HG03439 (cell line): ENCODE data around the gene NPHP4.

Source experiments
- ATAC-seq: cut with Tn5 transposase; IDR thresholded peaks from one replicate; pipeline ENCODE4 v1.9.1; 2021; ENCODE audit warnings: mild to moderate bottlenecking, moderate library complexity; ENCODE audit not compliant: unreplicated experiment

NPHP4 gene

DNA sequence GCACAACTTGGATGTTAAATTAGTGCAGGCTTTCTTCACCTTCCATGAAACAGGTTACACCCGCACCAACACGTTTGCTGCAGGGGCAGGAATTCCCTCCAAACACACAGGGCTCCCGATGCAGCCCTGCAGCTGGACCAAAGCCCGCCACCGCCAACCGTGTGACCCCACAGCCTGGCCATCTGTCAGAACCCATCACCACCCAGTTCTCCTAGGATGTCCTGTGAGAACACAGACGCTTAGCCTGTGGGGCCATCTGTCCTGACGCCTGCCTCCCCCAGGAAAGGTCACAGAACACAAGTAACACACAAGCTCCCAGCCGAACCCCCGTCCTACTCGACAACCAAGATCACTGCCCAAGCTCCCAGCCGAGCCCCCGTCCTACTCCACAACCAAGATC lies 108.1 kb downstream of the NPHP4 start:
- ATAC-seq: no peak

DNA sequence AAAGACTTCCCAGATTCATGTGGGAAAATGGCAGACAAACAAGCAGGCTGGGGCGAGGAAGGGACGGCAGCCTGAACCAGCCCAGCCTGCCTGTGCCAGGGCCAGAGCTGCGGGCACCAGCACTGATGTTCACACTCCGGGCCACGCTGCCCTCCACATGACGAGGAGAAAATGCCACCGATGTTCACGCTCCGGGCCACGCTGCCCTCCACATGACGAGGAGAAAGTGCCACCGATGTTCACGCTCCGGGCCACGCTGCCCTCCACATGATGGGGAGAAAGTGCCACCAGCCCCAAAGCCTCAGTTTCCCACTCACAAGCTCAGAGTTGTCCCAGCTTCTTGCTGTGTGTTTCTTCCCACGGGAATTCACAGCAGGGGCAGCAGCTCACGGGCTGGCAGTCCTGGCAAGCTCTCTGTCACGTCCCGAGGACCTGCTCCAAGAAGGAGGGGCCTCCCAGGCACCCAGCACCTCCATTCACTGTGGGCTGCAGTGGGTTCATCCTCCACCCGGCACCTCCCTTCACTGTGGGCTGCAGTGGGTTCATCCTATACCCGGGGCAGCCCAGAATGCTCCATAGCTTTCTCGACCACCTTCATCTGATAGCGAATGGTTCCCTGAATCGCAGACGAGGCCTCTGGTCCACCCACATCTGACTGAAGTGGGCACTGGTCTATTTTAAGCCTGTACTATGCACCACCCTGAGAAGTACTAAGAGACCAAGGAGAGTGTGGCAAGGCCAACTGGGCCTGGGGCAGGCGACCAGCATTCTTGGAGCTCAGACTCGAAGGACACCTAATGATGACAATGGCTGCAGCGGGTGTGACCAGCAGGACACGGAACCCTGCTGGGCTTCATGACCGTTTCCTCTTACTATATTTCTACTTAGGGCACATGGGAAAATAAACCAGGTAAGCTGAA lies 108.8 kb downstream of the NPHP4 start:
- ATAC-seq: no peak

GRCh38 chr1:5882367-5883128 lies 109.7 kb downstream of the NPHP4 start:
- ATAC-seq: no peak

DNA sequence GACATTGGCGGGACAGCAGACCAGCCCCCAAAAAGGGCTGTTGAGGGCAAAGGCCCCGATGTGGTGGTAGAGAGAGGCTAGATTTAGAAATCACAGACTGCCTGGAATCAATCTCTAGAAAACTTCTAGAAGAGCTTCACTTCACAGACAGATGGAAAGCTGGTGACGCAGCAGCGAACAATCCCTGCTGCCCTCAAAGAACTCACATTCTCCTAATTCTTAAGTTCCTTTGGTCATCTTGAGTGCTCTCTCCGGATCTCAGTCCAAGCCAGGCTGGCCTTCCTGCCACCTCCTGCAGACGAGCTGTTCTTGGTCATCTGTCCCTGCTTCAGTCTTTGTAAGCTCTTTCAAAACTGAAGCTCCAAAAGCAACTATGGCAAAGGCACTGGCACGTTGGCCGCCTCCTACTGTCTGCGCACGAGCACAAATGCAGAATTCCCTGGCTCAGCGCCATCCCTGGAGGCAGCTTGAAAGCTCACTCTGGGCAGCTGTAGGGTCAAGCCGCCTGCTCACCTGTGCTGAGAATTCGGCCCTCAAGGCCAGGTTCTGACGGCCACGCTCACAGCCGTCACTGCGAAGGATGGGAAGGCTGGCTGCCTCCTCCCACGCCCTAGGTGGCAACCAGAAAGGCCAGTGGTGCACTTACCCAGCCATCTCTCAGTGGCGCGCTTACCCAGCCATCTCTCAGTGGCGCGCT lies 110.6 kb downstream of the NPHP4 start:
- ATAC-seq: no peak

- ATAC-seq: no peak
Observed at GRCh38 chr1:5880630-5881405, 111.4 kb downstream of the NPHP4 start.

- ATAC-seq: no peak
Observed at GRCh38 chr1:5879421-5879820, 112.8 kb downstream of the NPHP4 start.

- ATAC-seq: no peak
Observed at GRCh38 chr1:5878971-5879370, 113.3 kb downstream of the NPHP4 start.

- ATAC-seq: no peak
Observed at GRCh38 chr1:5877683-5878530, 114.3 kb downstream of the NPHP4 start.

DNA sequence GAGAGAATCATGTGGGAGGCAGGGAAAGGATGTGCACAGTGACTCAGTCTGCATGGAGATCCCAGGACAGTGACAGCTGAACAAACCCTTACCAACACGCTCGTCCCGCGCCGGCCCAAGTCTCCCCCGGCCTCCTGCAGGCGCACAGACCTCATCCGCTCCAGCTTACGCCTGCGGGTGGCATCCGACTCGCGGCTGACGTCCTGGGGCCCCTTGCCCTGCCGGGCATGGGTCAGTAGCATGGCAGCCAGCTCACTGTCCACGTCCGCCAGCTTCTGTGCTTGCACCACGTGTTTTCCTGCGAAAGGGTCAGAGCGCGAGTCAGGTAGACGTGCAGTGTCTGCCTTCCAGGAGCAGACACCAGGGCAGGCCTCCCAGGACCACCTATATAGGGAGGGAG lies 115.2 kb downstream of the NPHP4 start:
- no peak for ATAC-seq

- ATAC-seq: no peak
Observed at GRCh38 chr1:5876094-5876650, 116.1 kb downstream of the NPHP4 start.

- no peak for ATAC-seq
Observed at GRCh38 chr1:5875345-5875910, 116.8 kb downstream of the NPHP4 start.

GRCh38 chr1:5874416-5875110 lies 117.7 kb downstream of the NPHP4 start:
- ATAC-seq: no peak

- ATAC-seq: no peak
Observed at GRCh38 chr1:5873556-5873955, 118.7 kb downstream of the NPHP4 start.

DNA sequence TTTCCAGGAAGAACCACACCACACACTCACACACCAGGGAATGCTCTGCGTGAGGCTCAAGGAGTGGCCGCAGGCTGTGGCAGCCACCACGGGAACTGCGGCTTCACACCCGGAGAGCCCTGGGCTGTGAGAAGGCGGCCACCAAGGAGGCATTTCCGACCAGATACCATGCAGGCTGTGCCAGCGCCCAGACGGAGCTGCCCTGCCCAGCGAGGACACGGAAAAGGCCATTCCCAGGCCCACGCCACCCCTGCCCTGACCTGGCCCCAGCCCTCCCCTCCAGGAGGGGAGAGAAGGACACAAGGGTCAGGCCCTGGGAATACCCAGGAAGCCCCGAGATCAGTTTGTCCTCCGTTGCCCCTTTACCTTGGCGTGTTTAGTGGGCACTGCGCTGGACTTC lies 119.3 kb downstream of the NPHP4 start:
- no peak for ATAC-seq

DNA sequence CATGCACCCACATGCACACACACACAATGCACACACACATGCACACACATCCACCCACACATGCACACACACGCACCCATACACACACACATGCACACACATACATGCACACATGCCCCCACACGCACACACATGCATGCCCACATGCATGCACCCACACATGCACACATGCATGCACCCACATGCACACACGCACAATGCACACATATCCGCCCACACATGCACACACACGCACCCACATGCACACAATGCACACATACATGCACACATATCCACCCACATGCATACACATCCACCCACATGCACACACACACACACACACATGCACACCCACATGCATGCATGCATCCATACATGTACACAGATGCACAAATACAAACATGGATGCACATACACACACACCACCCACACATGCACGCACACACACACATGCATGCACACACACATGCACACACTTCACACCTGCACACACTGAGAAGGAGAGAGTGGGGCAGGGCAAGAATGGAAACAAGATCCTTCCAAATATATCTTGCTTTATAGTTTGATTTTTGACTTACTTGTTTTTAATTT lies 123.2 kb downstream of the NPHP4 start:
- ATAC-seq: no peak

DNA sequence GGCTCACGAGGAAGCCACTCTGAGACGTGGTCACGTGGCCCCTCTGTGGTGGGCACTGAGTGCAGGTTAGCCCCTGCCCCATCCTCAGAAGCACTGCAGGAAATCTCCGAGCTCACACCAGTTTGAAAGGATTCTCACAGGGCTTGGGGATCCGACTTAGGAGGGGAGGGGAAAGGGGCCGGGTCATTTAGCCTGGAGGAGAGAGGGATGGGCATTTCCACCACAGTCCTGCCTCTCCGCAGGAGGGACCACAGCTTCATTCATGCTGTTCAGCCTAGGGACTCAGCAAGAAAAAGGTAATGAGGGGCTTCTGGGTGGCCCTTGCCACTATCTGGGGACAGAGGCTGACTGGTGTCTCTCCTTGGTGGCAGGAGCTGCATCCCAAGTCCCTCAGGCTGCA lies 126.5 kb downstream of the NPHP4 start:
- ATAC-seq: no peak

GRCh38 chr1:5865056-5865455 lies 127.2 kb downstream of the NPHP4 start:
- ATAC-seq: no peak

DNA sequence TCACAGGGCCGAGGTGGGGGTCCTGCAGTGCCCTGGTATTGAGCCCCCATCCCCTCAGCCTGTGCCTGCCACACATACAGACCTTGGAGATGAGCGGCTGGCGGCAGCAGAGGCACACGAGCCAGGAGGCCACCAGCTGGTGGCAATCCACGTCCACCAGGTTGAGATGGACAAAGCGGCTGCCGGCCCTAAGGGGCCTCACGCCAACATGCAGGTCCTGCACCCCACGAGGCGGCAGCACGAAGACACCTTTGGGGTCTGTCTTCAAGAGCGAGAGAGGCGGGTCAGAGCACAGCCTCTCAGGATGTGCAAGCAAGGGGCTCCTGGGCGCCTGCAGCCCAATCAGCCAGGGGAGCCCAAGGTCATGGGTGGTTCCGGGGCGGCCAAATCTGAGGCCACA lies 128.0 kb downstream of the NPHP4 start:
- no peak for ATAC-seq
